ENCODE results near the gene CCDC152. TPM values are rescaled to one million over a fixed set of nuclear protein-coding genes. Genes with fewer than 3 reads are reported as not detected.

Gene CCDC152
- total RNA-seq, 1 experiment from 2014 or later: not detected

GRCh38 chr5:42749020-42749419 is 7.6 kb upstream of the CCDC152 start:
- Histone ChIP-seq H3K27ac (ENCODE audit: low read depth, low read length) (no peak overlapping the region), H3K27me3 (ENCODE audit: insufficient read depth, low read length) (no peaks in the 10 kb centered on the region), H3K9me3 (ENCODE audit: control insufficient read depth in 1 of 2, insufficient read depth in 1 of 2, low read depth in 1 of 2, low read length in 2 of 2) (no peaks in the 10 kb centered on the region), H2AFZ (ENCODE audit: low read depth, low read length, poor library complexity, severe bottlenecking) (no peak overlapping the region), H3K9ac (ENCODE audit: low read length) (no peak overlapping the region), H3K4me1 (ENCODE audit: control insufficient read depth in 1 of 2, insufficient read depth in 2 of 2, low read length in 2 of 2) (no peaks in the 10 kb centered on the region), H3K4me2 (ENCODE audit: low read length) (no peak overlapping the region), H3K4me3 (replicated peaks in 1 of 2; ENCODE audit: low read depth in 1 of 2, low read length in 2 of 2) (no peak overlapping the region), H3K9me2 (ENCODE audit: insufficient read depth) (no peaks in the 10 kb centered on the region), H3K79me2 (ENCODE audit: insufficient read depth, low read length) (no peaks in the 10 kb centered on the region), H4K20me1 (ENCODE audit: insufficient read depth) (no peaks in the 10 kb centered on the region), H3K36me3 (ENCODE audit: control insufficient read depth in 1 of 2, insufficient read depth in 2 of 2, low read length in 2 of 2) (no peaks in the 10 kb centered on the region)
- ChIA-PET RAD21 (ENCODE audit: low non-redundant PET in 1 of 2, low total read pairs in 2 of 2, uncharacterized antibody in 2 of 2, unreplicated experiment in 2 of 2) (no interaction called here), CTCF (no interaction called here), POLR2A (no interaction called here)
- no TSS peak for BruUV-seq (replicated peaks)
- TF ChIP-seq MAX (IDR thresholded peaks at IDR 0.05): no peak
- TF ChIP-seq ATF3 (IDR thresholded peaks at IDR 0.05): no peak
- ATAC-seq (no peak), DNase-seq (ENCODE audit: low read depth, low spot score) (no peak)
- intact Hi-C loops (cut with micrococcal nuclease): loop anchor here (5.0 kb wide), 1 partner anchor 138 kb away; no protein-coding TSS in a partner anchor

GRCh38 chr5:42750507-42750906 is 6.1 kb upstream of the CCDC152 start:
- no TSS peak for BruUV-seq (replicated peaks)
- Histone ChIP-seq H3K36me3 (ENCODE audit: control insufficient read depth in 1 of 2, insufficient read depth in 2 of 2, low read length in 2 of 2) (no peaks in the 10 kb centered on the region), H3K9me2 (ENCODE audit: insufficient read depth) (no peaks in the 10 kb centered on the region), H3K4me1 (ENCODE audit: control insufficient read depth in 1 of 2, insufficient read depth in 2 of 2, low read length in 2 of 2) (no peaks in the 10 kb centered on the region), H3K27me3 (ENCODE audit: insufficient read depth, low read length) (no peaks in the 10 kb centered on the region), H3K9me3 (ENCODE audit: control insufficient read depth in 1 of 2, insufficient read depth in 1 of 2, low read depth in 1 of 2, low read length in 2 of 2) (no peaks in the 10 kb centered on the region), H3K9ac (ENCODE audit: low read length) (no peak overlapping the region), H3K4me2 (ENCODE audit: low read length) (no peak overlapping the region), H3K27ac (ENCODE audit: low read depth, low read length) (no peak overlapping the region), H3K4me3 (replicated peaks in 1 of 2; ENCODE audit: low read depth in 1 of 2, low read length in 2 of 2) (no peak overlapping the region), H2AFZ (ENCODE audit: low read depth, low read length, poor library complexity, severe bottlenecking) (no peak overlapping the region), H4K20me1 (ENCODE audit: insufficient read depth) (no peaks in the 10 kb centered on the region), H3K79me2 (ENCODE audit: insufficient read depth, low read length) (no peaks in the 10 kb centered on the region)
- CTCF ChIA-PET: interaction anchor here (2.3 kb wide), 1 partner anchor 17 kb away, joined by 8 read pairs; no protein-coding TSS in a partner anchor
- RAD21 ChIA-PET (ENCODE audit: low non-redundant PET in 1 of 2, low total read pairs in 2 of 2, uncharacterized antibody in 2 of 2, unreplicated experiment in 2 of 2): no interaction called here
- DNase-seq (ENCODE audit: low read depth, low spot score) (no peak), ATAC-seq (no peak)
- intact Hi-C loops (cut with micrococcal nuclease): no loop called here
- TF ChIP-seq EZH2phosphoT487 (IDR thresholded peaks at IDR 0.05; ENCODE audit: borderline replicate concordance) (no peak), FOSL1 (IDR thresholded peaks at IDR 0.05; ENCODE audit: low read depth) (no peak), TCF7L2 (IDR thresholded peaks at IDR 0.05; ENCODE audit: borderline replicate concordance, extremely low read depth, insufficient read depth, insufficient read length) (no peak), ZBTB33 (IDR thresholded peaks at IDR 0.05; ENCODE audit: extremely low read depth, insufficient replicate concordance, low read length) (no peak), REST (IDR thresholded peaks at IDR 0.05; ENCODE audit: low read depth) (no peak), EZH2 (IDR thresholded peaks at IDR 0.05) (no peak), POLR2AphosphoS5 (IDR thresholded peaks at IDR 0.05; ENCODE audit: low read depth, low read length) (no peak), RAD21 (IDR thresholded peaks at IDR 0.05; ENCODE audit: low read depth) (no peak), MAX (IDR thresholded peaks at IDR 0.05) (no peak), YY1 (IDR thresholded peaks at IDR 0.05; ENCODE audit: extremely low read depth, insufficient replicate concordance, low read depth, low read length) (no peak), EGR1 (IDR thresholded peaks at IDR 0.05; ENCODE audit: low read depth) (no peak)
- POLR2A ChIA-PET: no interaction called here
